K562 (cell line): ENCODE measurements around the gene FSTL1. TPM values are rescaled to one million over a fixed set of nuclear protein-coding genes. Genes with fewer than 3 reads are reported as not detected.

ENCODE experiments used
- CBX2 ChIP-seq: fragments of 200-600 bp; sonication (generic); IDR thresholded peaks from one replicate; pipeline ENCODE4 v1.6.1; 2012; ENCODE audit warnings: mild to moderate bottlenecking, low read length, inconsistent platforms; ENCODE audit not compliant: insufficient read depth, poor library complexity, severe bottlenecking
- CSDE1 ChIP-seq, 2 experiments: fragments of 450-650 bp; IDR thresholded peaks; 2 replicates each; pipeline ENCODE4 v1.6.1; 2016; ENCODE audit warnings: mild to moderate bottlenecking in 1 of 2
- EGR1 ChIP-seq: fragments of 450-650 bp; conservative IDR thresholded peaks from 2 replicates; pipeline ENCODE4 v1.6.1; 2017; ENCODE audit warnings: mild to moderate bottlenecking
- LARP7 ChIP-seq: fragments of 450-650 bp; IDR thresholded peaks from 2 replicates; pipeline ENCODE4 v1.6.1; 2016
- NR0B1 ChIP-seq: fragments of 450-650 bp; IDR thresholded peaks from one replicate; pipeline ENCODE4 v1.6.1; 2018; ENCODE audit warnings: mild to moderate bottlenecking, moderate library complexity; ENCODE audit not compliant: partially characterized antibody
- SREBF2 ChIP-seq: sonication (generic); formaldehyde crosslinking; IDR thresholded peaks from 2 replicates; pipeline ENCODE4 v1.4.0; 2020; ENCODE audit warnings: mild to moderate bottlenecking, missing genetic modification reagents
- SUPT5H ChIP-seq: fragments of 450-650 bp; IDR thresholded peaks from 2 replicates; pipeline ENCODE4 v1.6.1; 2016
- TBL1XR1 ChIP-seq, 2 experiments: IDR thresholded peaks; 2 replicates each; pipeline ENCODE4 v1.6.1; 2012; ENCODE audit warnings: improper control_type of control experiment in 2 of 2, low read length in 2 of 2, mild to moderate bottlenecking in 1 of 2
- TRIM28 ChIP-seq: fragments of 450-650 bp; IDR thresholded peaks from 2 replicates; pipeline ENCODE4 v1.6.1; 2017
- ZNF274 ChIP-seq: IDR thresholded peaks from 2 replicates; pipeline ENCODE4 v1.6.1; 2011; ENCODE audit warnings: low read depth, mild to moderate bottlenecking, low read length, moderate library complexity, borderline replicate concordance
- ZNF408 ChIP-seq: fragments of 250-450 bp; sonication (Bioruptor Pico); IDR thresholded peaks from 2 replicates; pipeline ENCODE4 v1.4.0; 2020; ENCODE audit warnings: low read depth, mild to moderate bottlenecking, moderate library complexity
- polyA plus RNA-seq, 8 experiments: library from polyadenylated mRNA; depleted of rRNA in 4 of 8; stranded (reverse) in 5 of 8; unstranded in 3 of 8; fragments of >200 nt; fragmentation: Nextera tagmentation in 2 of 8; fragmentation: Illumina TruSeq in 1 of 8; extraction: Ambion mirVana in 2 of 8; extraction: Trizol in 1 of 8; gene quantifications; 2 replicates each; pipeline versions ENCODE4 v1.2.1 to v1.2.3, GENCODE V29; 2011 to 2014; ENCODE audit warnings: inconsistent platforms in 1 of 8, missing spikeins in 1 of 8
- total RNA-seq, 7 experiments: library from RNA; depleted of rRNA in 6 of 7; stranded (reverse); fragments of >200 nt in 6 of 7; fragmentation: Illumina TruSeq in 2 of 7; extraction: Trizol in 2 of 7; gene quantifications; 2 replicates each; pipeline versions ENCODE4 v1.2.1 to v1.2.3, GENCODE V29; 2011 to 2021; ENCODE audit warnings: low replicate concordance in 1 of 7
- TF ChIP-seq, protein P1 (sequence below): fragments of 250-450 bp; sonication (Bioruptor Pico); IDR thresholded peaks from 2 replicates; pipeline ENCODE4 v1.9.0; 2021; ENCODE audit warnings: mild to moderate bottlenecking
- TF ChIP-seq, protein P2 (sequence below): IDR thresholded peaks from 3 replicates; pipeline ENCODE4 v1.6.1; 2011; ENCODE audit warnings: borderline replicate concordance, mild to moderate bottlenecking, moderate library complexity; ENCODE audit not compliant: insufficient read length; ENCODE audit errors: extremely low read depth
- TF ChIP-seq, protein P3 (sequence below): fragments of 250-450 bp; sonication (Bioruptor Pico); IDR thresholded peaks from 2 replicates; pipeline ENCODE4 v1.8.0; 2021; ENCODE audit warnings: mild to moderate bottlenecking, moderate library complexity

FSTL1 gene
- total and polyA plus RNA-seq, 9 of the 15 experiments (the other 6 are each of a cell fraction or from before 2014, with no cell fraction given): 0.01 to 0.58 (median 0.08) TPM; not detected in 2

GRCh38 chr3:120440762-120441161 is 10.0 kb downstream of the FSTL1 start (continued):
- TF ChIP-seq, protein P1, sequence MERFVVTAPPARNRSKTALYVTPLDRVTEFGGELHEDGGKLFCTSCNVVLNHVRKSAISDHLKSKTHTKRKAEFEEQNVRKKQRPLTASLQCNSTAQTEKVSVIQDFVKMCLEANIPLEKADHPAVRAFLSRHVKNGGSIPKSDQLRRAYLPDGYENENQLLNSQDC: no peak
- TF ChIP-seq, protein P2, sequence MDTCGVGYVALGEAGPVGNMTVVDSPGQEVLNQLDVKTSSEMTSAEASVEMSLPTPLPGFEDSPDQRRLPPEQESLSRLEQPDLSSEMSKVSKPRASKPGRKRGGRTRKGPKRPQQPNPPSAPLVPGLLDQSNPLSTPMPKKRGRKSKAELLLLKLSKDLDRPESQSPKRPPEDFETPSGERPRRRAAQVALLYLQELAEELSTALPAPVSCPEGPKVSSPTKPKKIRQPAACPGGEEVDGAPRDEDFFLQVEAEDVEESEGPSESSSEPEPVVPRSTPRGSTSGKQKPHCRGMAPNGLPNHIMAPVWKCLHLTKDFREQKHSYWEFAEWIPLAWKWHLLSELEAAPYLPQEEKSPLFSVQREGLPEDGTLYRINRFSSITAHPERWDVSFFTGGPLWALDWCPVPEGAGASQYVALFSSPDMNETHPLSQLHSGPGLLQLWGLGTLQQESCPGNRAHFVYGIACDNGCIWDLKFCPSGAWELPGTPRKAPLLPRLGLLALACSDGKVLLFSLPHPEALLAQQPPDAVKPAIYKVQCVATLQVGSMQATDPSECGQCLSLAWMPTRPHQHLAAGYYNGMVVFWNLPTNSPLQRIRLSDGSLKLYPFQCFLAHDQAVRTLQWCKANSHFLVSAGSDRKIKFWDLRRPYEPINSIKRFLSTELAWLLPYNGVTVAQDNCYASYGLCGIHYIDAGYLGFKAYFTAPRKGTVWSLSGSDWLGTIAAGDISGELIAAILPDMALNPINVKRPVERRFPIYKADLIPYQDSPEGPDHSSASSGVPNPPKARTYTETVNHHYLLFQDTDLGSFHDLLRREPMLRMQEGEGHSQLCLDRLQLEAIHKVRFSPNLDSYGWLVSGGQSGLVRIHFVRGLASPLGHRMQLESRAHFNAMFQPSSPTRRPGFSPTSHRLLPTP: no peak
- TF ChIP-seq SUPT5H (no peak), NR0B1 (no peak), LARP7 (no peak), SREBF2 (CRISPR knock-in tag) (no peak), EGR1 (no peak), ZNF274 (no peak), ZNF408 (CRISPR knock-in tag) (no peak), TRIM28 (no peak), TBL1XR1 (IDR thresholded peaks at IDR 0.05; ENCODE audit: low read length in 2 of 2) (no peak), CBX2 (no peak), CSDE1 (IDR thresholded peaks at IDR 0.05) (no peak)
- TF ChIP-seq, protein P3, sequence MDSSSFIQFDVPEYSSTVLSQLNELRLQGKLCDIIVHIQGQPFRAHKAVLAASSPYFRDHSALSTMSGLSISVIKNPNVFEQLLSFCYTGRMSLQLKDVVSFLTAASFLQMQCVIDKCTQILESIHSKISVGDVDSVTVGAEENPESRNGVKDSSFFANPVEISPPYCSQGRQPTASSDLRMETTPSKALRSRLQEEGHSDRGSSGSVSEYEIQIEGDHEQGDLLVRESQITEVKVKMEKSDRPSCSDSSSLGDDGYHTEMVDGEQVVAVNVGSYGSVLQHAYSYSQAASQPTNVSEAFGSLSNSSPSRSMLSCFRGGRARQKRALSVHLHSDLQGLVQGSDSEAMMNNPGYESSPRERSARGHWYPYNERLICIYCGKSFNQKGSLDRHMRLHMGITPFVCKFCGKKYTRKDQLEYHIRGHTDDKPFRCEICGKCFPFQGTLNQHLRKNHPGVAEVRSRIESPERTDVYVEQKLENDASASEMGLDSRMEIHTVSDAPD (CRISPR knock-in tag): no peak
